Adrenal gland (tissue), 12 donors: Measurements from ENCODE around the gene PTPN14. TPM values are rescaled to one million over a fixed set of nuclear protein-coding genes. Genes with fewer than 3 reads are reported as not detected.

Experiments used
- DNase-seq, 7 donors: peaks; one replicate each; pipeline ENCODE4 v3.0.0-alpha.2; 2019 to 2020
- H3K27ac ChIP-seq, 5 donors: fragments of 200-600 bp; sonication (generic) in 4 of 5; 1 replicate in 3 of 5; 2 replicates in 2 of 5; pipeline versions ENCODE4 v1.5.1 to v1.8.0; 2016 to 2020; ENCODE audit warnings: mild to moderate bottlenecking in 1 of 5
- H3K27me3 ChIP-seq: fragments of 200-600 bp; 2 replicates; pipeline ENCODE4 v1.8.0; 2021
- H3K36me3 ChIP-seq, 2 donors: fragments of 200-600 bp; replicated peaks in 1 of 2; 1 replicate in 1 of 2; 2 replicates in 1 of 2; pipeline versions ENCODE4 v1.5.1 to v1.8.0; 2018 to 2022
- H3K4me1 ChIP-seq, 2 donors: fragments of 200-600 bp; replicated peaks in 1 of 2; 1 replicate in 1 of 2; 2 replicates in 1 of 2; pipeline versions ENCODE4 v1.5.1 to v1.8.0; 2018 to 2021
- H3K4me3 ChIP-seq, 4 donors: fragments of 200-600 bp; sonication (generic) in 3 of 4; one replicate each; pipeline ENCODE4 v1.5.1; 2016 to 2018
- H3K9me3 ChIP-seq, 3 donors: fragments of 200-600 bp; sonication (generic) in 1 of 3; replicated peaks in 1 of 3; 1 replicate in 2 of 3; 2 replicates in 1 of 3; pipeline versions ENCODE4 v1.5.1 to v1.8.0; 2016 to 2021
- POLR2A ChIP-seq, 2 donors: fragments of 450-650 bp; IDR thresholded peaks; one replicate each; pipeline ENCODE4 v1.6.1; 2017; ENCODE audit warnings: antibody characterized with exemption in 2 of 2, mild to moderate bottlenecking in 2 of 2, moderate library complexity in 1 of 2
- WGBS, 4 donors: extraction: QIAGEN DNeasy Blood & Tissue Kit in 2 of 4; methylation state at CpG; one replicate each; pipeline versions ENCODE4 v1.1.5 to v1.1.7; 2013 to 2017; 5-methylcytosine and 5-hydroxymethylcytosine counted together
- intact Hi-C, 2 donors: fragments of 100-400 bp; cut with DNase I; formaldehyde crosslinking; loops; one replicate each; pipeline versions ENCODE4 v1.14.1 to v1.15.0; 2022 to 2023
- polyA plus RNA-seq, 3 donors: library from polyadenylated mRNA; stranded (reverse); fragments of 200-250 nt in 2 of 3; fragments of 350-450 nt in 1 of 3; fragmentation: Illumina TruSeq in 1 of 3; extraction: RNeasy Lipid Tissue Mini Kit (QIAGEN cat#74804) in 1 of 3; gene quantifications; one replicate each; pipeline ENCODE4 v1.2.3, GENCODE V29; 2013 to 2014
- total RNA-seq, 9 donors: library from RNA; depleted of rRNA in 4 of 9; stranded (reverse); fragments of >200 nt in 4 of 9; fragments of 120-200 nt in 1 of 9; fragmentation: NEBNext Ultra II Directional in 1 of 9; extraction: Animal tissue kit (Norgen Biotek cat#: 25700) in 1 of 9; gene quantifications; one replicate each; pipeline versions ENCODE4 v1.1.0 to v1.2.4, GENCODE V29; 2013 to 2023
- TF ChIP-seq, protein P1 (sequence below), 6 experiments: fragments of 450-650 bp in 4 of 6; fragments of 200-600 bp in 2 of 6; sonication (generic) in 1 of 6; IDR thresholded peaks; 1 replicate in 5 of 6; 2 replicates in 1 of 6; pipeline versions ENCODE4 v1.5.1 to v1.8.0; 2016 to 2021; ENCODE audit warnings: antibody characterized with exemption in 6 of 6, mild to moderate bottlenecking in 2 of 6, moderate library complexity in 1 of 6
- donor health status: healthy with polysubstance abuse.
- donor health status: Bipolar disorder and iron deficiency.
- donor health status: DM: yes; HTN: yes; CAD: no.
- donor health status: DM: no; HTN: no; CAD: no.
- donor health status: DM: no; HTN: no; CAD: no.
- donor health status: DM: yes; HTN: yes; CAD: no.

PTPN14 gene
- total and polyA plus RNA-seq, 12 donors, result 7.9 to 96.2 (median 32.0) TPM

- H3K9me3 ChIP-seq, result no peaks in the 10 kb centered on the region
- peak in 6 of 7 donors; percentile 33 to 73 (median 54) for DNase-seq
- 56 to 74% (median 64%) methylated on average over 4 of the region's 4 CpGs for WGBS, 4 donors
- no peaks in the 10 kb centered on the region for H3K36me3 ChIP-seq
- no peaks in the 10 kb centered on the region for H3K27me3 ChIP-seq
- no peak overlapping the region for H3K4me3 ChIP-seq
- no peaks in the 10 kb centered on the region for H3K4me1 ChIP-seq
- TF ChIP-seq, protein P1, sequence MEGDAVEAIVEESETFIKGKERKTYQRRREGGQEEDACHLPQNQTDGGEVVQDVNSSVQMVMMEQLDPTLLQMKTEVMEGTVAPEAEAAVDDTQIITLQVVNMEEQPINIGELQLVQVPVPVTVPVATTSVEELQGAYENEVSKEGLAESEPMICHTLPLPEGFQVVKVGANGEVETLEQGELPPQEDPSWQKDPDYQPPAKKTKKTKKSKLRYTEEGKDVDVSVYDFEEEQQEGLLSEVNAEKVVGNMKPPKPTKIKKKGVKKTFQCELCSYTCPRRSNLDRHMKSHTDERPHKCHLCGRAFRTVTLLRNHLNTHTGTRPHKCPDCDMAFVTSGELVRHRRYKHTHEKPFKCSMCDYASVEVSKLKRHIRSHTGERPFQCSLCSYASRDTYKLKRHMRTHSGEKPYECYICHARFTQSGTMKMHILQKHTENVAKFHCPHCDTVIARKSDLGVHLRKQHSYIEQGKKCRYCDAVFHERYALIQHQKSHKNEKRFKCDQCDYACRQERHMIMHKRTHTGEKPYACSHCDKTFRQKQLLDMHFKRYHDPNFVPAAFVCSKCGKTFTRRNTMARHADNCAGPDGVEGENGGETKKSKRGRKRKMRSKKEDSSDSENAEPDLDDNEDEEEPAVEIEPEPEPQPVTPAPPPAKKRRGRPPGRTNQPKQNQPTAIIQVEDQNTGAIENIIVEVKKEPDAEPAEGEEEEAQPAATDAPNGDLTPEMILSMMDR (IDR thresholded peaks at IDR 0.05), result no peak
- no peak for TF ChIP-seq POLR2A (IDR thresholded peaks at IDR 0.05)
- intact Hi-C loops, result loop anchor here (5.0 kb wide), 1 partner anchor 257 kb away; no protein-coding TSS in a partner anchor
- peak overlapping the region in 1 of 5 donors; percentile 5 for H3K27ac ChIP-seq
Observed at GRCh38 chr1:214588963-214589597, 37.7 kb upstream of the PTPN14 start.

DNA sequence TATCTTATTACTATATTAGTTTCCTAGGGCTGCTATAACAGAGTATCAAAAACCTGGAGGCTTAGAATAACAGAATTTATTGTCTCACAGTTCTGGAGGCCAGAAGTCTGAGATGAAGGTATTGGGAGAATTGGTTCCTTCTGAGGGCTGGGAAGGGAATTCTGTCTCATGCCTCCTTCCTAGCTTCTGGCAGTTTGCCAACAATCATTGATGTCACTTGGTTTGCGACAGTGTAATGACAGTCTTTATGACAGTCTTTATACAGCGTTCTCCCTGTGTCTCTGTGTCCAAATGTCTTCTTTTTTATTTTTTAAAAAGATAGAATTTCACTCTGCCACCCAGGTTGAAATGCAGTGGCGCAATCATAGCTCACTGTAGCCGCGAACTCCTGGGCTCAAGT, 35.8 kb upstream of the PTPN14 start:
- no peak for DNase-seq
- Histone ChIP-seq H3K4me1 (no peaks in the 10 kb centered on the region), H3K36me3 (no peaks in the 10 kb centered on the region), H3K27me3 (no peaks in the 10 kb centered on the region), H3K4me3 (no peak overlapping the region), H3K27ac (no peak overlapping the region), H3K9me3 (no peaks in the 10 kb centered on the region)
- TF ChIP-seq POLR2A (IDR thresholded peaks at IDR 0.05), result no peak
- TF ChIP-seq, protein P1 (IDR thresholded peaks at IDR 0.05), result no peak
- WGBS, 4 donors, result 71 to 86% (median 82%) methylated on average over 5 of the region's 5 CpGs
- intact Hi-C loops, result loop anchor here (5.0 kb wide), 1 partner anchor 255 kb away; no protein-coding TSS in a partner anchor

DNA sequence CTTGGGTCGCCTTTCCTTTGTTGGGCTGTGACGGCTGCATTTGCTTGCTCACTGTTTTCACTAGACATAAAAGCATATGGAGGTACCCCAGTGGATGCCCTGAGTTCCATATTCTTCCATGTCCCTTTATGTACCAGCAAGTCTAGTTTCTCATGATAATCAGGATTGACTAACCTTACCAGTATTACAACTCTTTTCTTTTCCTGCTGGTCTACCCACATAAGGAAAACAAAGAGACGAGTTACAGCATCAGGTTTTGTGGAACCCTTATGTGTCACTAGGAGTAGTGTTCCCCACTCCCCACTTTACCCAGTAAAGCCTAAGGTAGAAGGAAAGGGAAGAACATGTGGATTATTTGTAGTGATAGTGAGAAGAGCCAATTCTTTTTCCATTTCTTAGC, 35.2 kb upstream of the PTPN14 start:
- no peak overlapping the region for H3K4me3 ChIP-seq

More for the DNA sequence above, 35.2 kb upstream of the PTPN14 start:
- WGBS, 4 donors, result 83 to 94% (median 90%) methylated on average over 3 of the region's 3 CpGs
- H3K4me1 ChIP-seq, result no peaks in the 10 kb centered on the region
- H3K27ac ChIP-seq, result no peak overlapping the region
- H3K27me3 ChIP-seq, result no peaks in the 10 kb centered on the region
- no peaks in the 10 kb centered on the region for H3K36me3 ChIP-seq
- TF ChIP-seq, protein P1 (IDR thresholded peaks at IDR 0.05), result no peak
- TF ChIP-seq POLR2A (IDR thresholded peaks at IDR 0.05), result no peak
- intact Hi-C loops, result loop anchor here (5.0 kb wide), 1 partner anchor 254 kb away; no protein-coding TSS in a partner anchor
- no peak for DNase-seq
- H3K9me3 ChIP-seq, result no peaks in the 10 kb centered on the region
